Ovary (tissue), 3 donors: ENCODE data around the gene KCNMA1.

Source experiments
- EP300 ChIP-seq: sonication (generic); formaldehyde crosslinking; IDR thresholded peaks from one replicate; pipeline ENCODE4 v1.6.1; 2017; ENCODE audit warnings: antibody characterized with exemption
- POLR2A ChIP-seq: fragments of 450-650 bp; IDR thresholded peaks from one replicate; pipeline ENCODE4 v1.6.1; 2017; ENCODE audit warnings: antibody characterized with exemption, mild to moderate bottlenecking, moderate library complexity
- TF ChIP-seq, protein P1 (sequence below), 3 donors: fragments of 450-650 bp in 2 of 3; fragments of 200-600 bp in 1 of 3; IDR thresholded peaks; one replicate each; pipeline versions ENCODE4 v1.5.1 to v1.8.0; 2016 to 2022; ENCODE audit warnings: antibody characterized with exemption in 3 of 3, mild to moderate bottlenecking in 1 of 3
- donor health status: DM: no; HTN: no; CAD: no.

DNA sequence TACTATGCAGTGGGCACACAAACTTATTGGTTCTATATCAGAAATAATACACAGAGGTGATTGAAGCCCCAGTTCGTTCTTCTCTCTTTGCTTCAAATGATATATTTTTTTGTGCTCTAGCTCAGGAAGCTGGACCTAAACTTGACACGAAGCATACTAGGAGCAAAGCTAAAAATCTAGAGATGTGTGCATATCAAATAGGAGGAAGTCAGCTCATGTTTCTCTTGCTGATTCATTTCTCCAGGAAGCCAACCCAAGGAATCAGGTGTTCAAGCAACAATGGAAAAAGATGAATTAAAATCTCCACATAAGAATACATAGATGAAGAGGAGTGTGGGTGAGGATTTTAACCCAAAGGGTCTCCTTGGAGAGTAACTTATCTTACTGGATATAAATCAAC lies 432.5 kb downstream of the KCNMA1 start:
- TF ChIP-seq, protein P1, sequence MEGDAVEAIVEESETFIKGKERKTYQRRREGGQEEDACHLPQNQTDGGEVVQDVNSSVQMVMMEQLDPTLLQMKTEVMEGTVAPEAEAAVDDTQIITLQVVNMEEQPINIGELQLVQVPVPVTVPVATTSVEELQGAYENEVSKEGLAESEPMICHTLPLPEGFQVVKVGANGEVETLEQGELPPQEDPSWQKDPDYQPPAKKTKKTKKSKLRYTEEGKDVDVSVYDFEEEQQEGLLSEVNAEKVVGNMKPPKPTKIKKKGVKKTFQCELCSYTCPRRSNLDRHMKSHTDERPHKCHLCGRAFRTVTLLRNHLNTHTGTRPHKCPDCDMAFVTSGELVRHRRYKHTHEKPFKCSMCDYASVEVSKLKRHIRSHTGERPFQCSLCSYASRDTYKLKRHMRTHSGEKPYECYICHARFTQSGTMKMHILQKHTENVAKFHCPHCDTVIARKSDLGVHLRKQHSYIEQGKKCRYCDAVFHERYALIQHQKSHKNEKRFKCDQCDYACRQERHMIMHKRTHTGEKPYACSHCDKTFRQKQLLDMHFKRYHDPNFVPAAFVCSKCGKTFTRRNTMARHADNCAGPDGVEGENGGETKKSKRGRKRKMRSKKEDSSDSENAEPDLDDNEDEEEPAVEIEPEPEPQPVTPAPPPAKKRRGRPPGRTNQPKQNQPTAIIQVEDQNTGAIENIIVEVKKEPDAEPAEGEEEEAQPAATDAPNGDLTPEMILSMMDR (IDR thresholded peaks at IDR 0.05): no peak
- no peak for TF ChIP-seq EP300
- no peak for TF ChIP-seq POLR2A
